GM19397 (cell line): Measurements from ENCODE around the gene PARD6B.
"Not testable (repeated sequence)": the region's sequence is repeated elsewhere in the genome, so short reads cannot be mapped to it uniquely, and the experiment has no call there.

Source experiments
- ATAC-seq: cut with Tn5 transposase; IDR thresholded peaks from one replicate; pipeline ENCODE4 v1.9.1; 2021; ENCODE audit warnings: mild to moderate bottlenecking, moderate library complexity; ENCODE audit not compliant: unreplicated experiment

Gene PARD6B

GRCh38 chr20:50737352-50737751 is 6.0 kb downstream of the PARD6B start:
- no peak for ATAC-seq

GRCh38 chr20:50743087-50743486 is 11.7 kb downstream of the PARD6B start:
- ATAC-seq: no peak

GRCh38 chr20:50744143-50744792 is 12.9 kb downstream of the PARD6B start:
- no peak for ATAC-seq

- ATAC-seq: no peak
These were observed 14.3 kb downstream of the PARD6B start for GRCh38 chr20:50745634-50746137.

- no peak for ATAC-seq
These were observed 15.0 kb downstream of the PARD6B start for GRCh38 chr20:50746138-50746940.

GRCh38 chr20:50747275-50747674 is 15.9 kb downstream of the PARD6B start:
- ATAC-seq: no peak

GRCh38 chr20:50750145-50750671 is 18.8 kb downstream of the PARD6B start:
- ATAC-seq: no peak

- ATAC-seq: no peak
These were observed 21.8 kb downstream of the PARD6B start for GRCh38 chr20:50753152-50753551.

- no peak for ATAC-seq
These were observed 23.0 kb downstream of the PARD6B start for GRCh38 chr20:50754420-50754819.

- no peak for ATAC-seq
These were observed 25.1 kb downstream of the PARD6B start for GRCh38 chr20:50756447-50756846.

GRCh38 chr20:50758469-50758868 is 27.1 kb downstream of the PARD6B start:
- ATAC-seq: no peak

- ATAC-seq: no peak
These were observed 27.6 kb downstream of the PARD6B start for GRCh38 chr20:50758992-50759391.

GRCh38 chr20:50759678-50760077 is 28.3 kb downstream of the PARD6B start:
- no peak for ATAC-seq

- no peak for ATAC-seq
These were observed 30.7 kb downstream of the PARD6B start for GRCh38 chr20:50762045-50762422.

- no peak for ATAC-seq
These were observed 31.2 kb downstream of the PARD6B start for GRCh38 chr20:50762435-50763220.

- not testable (repeated sequence) for ATAC-seq
These were observed 32.4 kb downstream of the PARD6B start for GRCh38 chr20:50763550-50764458.

GRCh38 chr20:50765251-50765650 is 33.9 kb downstream of the PARD6B start:
- not testable (repeated sequence) for ATAC-seq

- ATAC-seq: no peak
These were observed 34.3 kb downstream of the PARD6B start for GRCh38 chr20:50765674-50766073.

- not testable (repeated sequence) for ATAC-seq
These were observed 35.8 kb downstream of the PARD6B start for GRCh38 chr20:50766955-50767809.
